HG02678 (cell line): Measurements from ENCODE around the gene PNPLA8.
"Not testable (repeated sequence)": the region's sequence is repeated elsewhere in the genome, so short reads cannot be mapped to it uniquely, and the experiment has no call there.

Experiments used
- ATAC-seq: cut with Tn5 transposase; IDR thresholded peaks from one replicate; pipeline ENCODE4 v1.9.1; 2021; ENCODE audit warnings: mild to moderate bottlenecking, moderate library complexity; ENCODE audit not compliant: unreplicated experiment

The PNPLA8 gene, protein sequence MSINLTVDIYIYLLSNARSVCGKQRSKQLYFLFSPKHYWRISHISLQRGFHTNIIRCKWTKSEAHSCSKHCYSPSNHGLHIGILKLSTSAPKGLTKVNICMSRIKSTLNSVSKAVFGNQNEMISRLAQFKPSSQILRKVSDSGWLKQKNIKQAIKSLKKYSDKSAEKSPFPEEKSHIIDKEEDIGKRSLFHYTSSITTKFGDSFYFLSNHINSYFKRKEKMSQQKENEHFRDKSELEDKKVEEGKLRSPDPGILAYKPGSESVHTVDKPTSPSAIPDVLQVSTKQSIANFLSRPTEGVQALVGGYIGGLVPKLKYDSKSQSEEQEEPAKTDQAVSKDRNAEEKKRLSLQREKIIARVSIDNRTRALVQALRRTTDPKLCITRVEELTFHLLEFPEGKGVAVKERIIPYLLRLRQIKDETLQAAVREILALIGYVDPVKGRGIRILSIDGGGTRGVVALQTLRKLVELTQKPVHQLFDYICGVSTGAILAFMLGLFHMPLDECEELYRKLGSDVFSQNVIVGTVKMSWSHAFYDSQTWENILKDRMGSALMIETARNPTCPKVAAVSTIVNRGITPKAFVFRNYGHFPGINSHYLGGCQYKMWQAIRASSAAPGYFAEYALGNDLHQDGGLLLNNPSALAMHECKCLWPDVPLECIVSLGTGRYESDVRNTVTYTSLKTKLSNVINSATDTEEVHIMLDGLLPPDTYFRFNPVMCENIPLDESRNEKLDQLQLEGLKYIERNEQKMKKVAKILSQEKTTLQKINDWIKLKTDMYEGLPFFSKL

DNA sequence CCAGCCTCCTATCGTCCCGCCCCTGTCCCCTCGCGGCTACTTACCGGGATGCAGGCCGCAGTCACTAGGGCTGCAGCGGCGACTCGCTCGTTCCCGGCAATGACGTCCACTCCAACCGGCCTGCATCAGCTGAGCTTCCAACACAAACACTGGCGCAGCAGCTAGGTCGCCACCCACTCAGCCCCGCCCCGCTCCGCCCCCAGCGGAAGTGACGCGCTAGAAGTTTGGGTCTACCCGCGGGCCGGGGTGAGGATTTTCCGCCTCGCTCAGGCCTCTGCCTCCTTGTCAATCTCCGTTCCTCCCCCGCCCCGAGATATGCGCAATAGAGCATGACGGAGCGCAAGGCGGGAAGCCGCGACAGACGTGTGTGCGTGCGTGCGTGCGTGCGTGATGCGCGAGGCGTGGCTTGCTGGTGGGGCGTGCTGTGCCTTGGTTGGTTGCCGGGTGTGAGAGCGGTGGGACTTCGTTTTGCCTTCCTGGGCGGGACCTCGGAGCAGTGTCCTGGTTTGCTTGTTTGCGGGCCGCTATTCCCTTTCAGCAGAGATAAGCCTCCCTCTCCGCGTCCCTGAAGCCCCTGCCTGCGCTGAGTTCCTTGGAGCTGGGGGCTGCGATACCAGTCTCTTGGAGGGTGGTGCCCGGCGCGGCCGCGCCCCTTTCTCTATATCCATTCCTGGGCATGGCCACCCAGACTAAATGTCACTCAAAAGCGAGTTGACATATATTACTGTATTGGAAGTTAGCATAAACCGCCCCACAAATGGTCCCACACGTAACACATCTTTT, at the start of gene PNPLA8:
Gene PNPLA8 (minus strand): TSS at position 151 of the 783 bp plus-strand sequence. CDS start 10,644 bp downstream, outside the sequence.
- peak; percentile 90 for ATAC-seq

DNA sequence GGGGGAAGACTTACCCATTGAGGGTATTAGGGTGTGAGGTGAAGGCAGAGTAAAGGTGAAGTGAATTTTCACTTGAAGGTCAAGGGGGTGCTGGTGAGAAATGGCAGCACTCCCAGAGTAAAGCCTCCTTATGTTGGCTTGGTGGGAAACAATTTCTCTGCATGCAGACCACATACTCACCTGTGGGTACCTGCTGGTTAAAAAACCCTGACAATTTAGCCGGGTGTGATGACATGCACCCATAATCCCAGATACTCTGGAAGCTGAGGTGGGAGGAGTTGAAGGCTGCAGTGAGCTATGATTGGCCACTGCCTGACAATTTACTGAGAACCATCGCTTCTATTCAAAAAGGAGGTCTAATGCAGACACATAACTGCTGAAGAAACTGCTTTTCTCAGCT, 49.2 kb upstream of the PNPLA8 start:
- ATAC-seq = no peak

GRCh38 chr7:108572480-108572879, 46.5 kb upstream of the PNPLA8 start:
- ATAC-seq = no peak

DNA sequence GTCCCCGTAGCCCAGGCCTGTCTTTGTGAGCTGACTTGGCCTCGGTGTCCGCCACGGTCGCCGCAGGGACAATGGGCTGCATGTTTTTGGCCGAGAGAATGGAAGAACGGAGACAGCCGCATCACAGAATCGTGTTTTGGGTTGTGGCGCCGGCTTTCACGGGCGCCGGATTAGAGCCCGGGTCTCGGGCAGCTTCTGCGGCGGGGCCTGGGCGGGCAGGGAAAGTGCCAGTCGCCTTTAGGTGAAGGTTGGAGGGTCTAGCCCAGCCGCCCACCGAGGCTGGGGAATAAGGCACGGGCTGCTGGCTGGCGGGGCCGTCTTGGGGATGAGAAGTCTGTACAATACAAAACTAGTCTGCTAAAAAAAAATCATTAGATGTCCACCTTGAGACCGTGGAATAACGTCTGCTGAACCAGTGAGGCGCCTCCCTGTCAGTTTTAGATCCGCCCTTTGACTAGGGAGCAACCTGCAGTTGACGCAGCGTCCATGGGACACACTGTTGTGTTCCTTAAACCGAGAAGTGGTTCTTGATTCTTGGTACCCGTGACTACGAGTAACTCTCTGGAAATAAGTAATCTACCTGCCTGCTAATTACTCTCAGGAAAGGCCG, 44.3 kb upstream of the PNPLA8 start:
- ATAC-seq = peak; percentile 20

DNA sequence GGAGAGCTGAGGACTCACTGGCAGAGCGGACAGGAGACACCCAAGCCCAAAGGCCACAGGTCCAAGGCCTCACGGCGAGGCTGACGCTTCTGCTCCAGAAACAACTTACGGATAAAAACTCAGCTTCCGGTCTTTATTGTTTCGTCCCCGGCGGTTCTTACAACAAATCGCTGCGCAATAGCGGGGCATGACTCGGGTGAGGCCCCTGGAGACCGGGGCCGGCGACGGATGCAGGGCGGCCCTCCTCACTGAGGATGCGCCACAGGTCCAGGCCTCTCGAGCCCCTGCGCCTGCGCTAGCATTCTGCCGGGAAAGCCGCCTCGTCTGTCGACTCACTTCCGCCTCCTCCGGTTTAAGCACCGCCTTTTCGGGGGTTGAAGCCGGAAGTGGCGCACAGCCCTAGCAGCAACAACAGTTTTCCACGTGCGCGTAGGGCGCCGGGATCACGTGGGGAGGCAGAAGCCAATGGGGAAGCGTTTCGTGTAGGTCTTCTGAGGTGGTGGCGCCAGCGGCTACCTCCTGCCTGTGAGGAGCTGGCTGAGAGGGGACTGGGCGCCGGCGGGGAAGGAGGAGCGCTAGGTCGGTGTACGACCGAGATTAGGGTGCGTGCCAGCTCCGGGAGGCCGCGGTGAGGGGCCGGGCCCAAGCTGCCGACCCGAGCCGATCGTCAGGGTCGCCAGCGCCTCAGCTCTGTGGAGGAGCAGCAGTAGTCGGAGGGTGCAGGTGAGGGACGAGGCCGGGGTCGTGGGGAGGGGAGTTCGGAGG, 43.6 kb upstream of the PNPLA8 start, which contains the start of the genes DNAJB9 and THAP5:
Gene DNAJB9 (plus strand): TSS at position 494 of the 765 bp plus-strand sequence. CDS start 1,853 bp downstream, outside the sequence.
Gene THAP5 (minus strand): TSS at position 326 of the 765 bp plus-strand sequence. CDS start 137 bp downstream, at position 189.
- peak; percentile 93 for ATAC-seq

DNA sequence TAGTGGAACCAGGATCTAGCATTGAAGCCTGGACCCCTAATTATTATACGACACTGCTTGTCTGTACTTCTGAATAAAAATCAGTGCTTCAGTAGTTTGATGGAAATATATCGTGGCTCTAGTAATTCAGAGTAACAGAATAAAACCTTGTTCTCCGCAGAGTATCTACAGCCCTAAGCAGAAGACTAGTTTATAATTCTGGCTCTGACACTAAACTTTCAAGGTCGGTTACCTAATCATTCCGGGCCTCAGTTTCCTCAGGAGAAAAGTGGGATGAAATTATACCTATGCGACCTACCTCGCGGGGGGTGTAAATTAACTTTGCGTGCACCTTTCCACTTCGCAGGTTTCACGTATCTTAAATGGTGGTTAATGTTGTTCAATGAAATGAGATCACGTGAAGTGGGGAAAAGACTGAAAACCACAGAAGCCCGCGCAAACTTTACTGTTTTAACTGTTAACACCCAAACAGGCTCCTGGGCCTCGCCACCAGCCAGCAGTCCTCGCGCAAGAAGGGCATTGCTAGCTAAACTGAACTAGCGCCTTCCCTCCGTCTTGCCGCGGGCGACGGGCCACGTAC, 43.0 kb upstream of the PNPLA8 start:
- no peak for ATAC-seq

DNA sequence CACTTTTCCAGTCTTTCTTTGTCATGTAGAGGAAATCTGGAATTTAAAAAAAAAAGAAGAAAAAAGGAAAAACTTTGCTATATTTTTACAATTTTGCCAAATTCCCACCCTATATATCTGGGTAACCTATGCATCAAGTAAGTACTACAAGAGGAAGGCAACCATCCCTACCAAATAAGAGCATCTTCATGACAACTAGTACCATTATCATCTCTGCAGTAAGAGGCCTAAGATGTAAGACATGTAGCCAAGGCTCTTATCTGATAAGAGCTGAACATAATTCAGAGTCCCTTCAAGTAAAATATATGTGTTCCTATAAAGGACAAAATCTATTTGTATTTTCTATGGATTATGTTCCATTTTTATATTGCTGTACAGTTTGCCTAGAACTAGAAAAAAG, 40.1 kb upstream of the PNPLA8 start:
- ATAC-seq = no peak

- ATAC-seq = no peak
Observed at GRCh38 chr7:108561047-108561619, 35.2 kb upstream of the PNPLA8 start.

- no peak for ATAC-seq
Observed at GRCh38 chr7:108559253-108559652, 33.3 kb upstream of the PNPLA8 start.

- no peak for ATAC-seq
Observed at GRCh38 chr7:108557617-108558016, 31.7 kb upstream of the PNPLA8 start.

GRCh38 chr7:108557191-108557590, 31.3 kb upstream of the PNPLA8 start:
- no peak for ATAC-seq

DNA sequence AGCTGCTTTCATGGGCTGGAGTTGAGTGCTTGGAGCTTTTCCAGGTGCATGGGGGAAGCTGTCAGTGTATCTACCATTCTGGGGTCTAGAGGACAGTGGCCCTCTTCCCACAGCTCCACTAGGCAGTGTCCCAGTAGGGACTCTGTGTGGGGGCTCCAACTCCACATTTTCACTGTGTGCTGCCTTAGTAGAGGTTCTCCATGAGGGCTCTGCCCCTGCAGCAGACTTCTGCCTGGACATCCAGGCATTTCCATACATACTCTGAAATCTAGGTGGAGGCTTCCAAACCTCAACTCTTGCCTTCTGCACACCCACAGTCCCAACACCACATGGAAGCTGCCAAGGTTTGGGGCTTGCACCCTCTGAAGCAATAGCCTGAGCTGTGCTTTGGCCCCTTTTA, 30.7 kb upstream of the PNPLA8 start:
- ATAC-seq = not testable (repeated sequence)

DNA sequence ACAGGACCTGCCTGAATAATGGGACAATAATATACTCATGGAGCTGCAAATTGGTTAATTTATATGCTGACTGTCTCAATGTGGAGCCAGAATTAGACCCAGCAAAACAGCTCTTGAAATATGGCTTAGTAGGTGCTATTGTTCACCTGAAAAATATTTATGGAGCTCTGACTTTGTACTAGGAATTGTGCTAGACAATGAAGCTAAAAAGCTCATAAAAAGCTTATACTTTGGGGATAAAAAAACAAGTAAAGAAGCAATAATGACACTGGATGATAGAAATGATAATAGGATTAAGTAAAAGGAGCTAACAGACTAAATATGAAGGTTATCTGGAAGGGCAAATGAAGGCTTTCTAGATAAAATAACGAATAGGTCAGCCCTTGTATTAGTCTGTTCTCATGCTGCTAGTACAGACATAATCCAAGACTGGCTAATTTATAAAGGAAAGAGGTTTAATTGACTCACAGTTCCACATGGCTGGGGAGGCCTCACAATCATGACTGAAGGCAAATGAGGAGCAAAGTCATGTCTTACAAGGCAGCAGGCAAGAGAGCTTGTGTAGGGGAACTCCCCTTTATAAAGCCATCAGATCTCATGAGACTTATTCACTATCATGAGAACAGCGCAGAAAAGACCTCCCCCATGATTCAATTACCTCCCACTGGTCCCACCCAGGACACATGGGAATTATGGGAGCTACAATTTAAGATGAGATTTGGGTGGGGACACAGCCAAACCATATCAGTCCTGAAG, 22.4 kb upstream of the PNPLA8 start:
- ATAC-seq = not testable (repeated sequence)

DNA sequence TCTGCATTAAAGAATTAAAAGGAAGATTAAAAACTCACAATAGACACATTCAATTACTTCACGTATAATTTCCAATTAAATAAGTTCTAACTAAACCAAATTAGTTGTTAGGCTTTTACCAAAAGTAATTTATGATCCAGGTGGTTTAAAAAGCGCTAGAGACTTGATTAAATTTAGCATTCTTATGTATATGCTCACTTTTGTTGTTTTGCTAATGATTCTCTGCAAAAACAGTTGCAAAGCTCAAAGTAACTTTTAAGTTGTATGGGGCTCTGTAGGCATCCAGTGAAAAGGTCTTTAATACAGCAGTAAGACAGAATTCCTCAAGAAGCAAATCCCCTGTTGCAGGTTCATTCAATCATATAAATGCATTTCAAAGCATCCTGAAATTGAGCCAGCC, 15.5 kb upstream of the PNPLA8 start:
- no peak for ATAC-seq

DNA sequence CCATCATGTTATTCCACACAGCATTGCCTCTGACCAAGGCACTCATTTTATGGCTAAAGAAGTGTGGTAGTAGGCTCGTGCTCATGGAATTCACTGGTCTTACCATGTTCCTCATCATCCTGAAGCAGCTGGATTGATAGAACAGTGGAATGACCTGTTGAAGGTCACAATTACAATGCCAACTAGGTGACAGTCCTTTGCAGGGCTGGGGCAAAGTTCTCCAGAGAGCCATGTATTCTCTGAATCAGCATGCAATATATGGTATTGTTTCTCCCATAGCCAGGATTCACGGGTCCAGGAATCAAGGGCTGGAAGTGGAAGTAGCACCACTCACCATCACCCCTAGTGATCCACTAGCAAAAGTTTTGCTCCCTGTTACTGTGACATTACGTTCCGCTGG, 12.8 kb upstream of the PNPLA8 start:
- ATAC-seq = not testable (repeated sequence)

DNA sequence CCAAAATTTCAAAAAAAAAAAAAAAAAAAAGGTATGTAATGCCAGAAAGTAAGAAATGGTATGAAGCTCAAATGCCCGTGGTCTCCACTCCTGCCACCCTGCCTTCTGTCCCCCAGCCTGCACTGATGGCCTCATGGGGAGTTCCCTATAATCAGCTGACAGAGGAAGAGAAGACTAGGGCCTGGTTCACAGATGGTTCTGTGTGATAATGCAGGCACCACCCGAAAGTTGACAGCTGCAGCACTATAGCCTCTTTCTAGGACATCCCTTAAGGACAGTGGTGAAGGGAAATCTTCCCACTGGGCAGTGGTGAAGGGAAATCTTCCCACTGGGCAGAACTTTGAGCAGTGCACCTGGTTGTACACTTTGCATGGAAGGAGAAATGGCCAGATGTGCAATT, 12.3 kb upstream of the PNPLA8 start:
- not testable (repeated sequence) for ATAC-seq

DNA sequence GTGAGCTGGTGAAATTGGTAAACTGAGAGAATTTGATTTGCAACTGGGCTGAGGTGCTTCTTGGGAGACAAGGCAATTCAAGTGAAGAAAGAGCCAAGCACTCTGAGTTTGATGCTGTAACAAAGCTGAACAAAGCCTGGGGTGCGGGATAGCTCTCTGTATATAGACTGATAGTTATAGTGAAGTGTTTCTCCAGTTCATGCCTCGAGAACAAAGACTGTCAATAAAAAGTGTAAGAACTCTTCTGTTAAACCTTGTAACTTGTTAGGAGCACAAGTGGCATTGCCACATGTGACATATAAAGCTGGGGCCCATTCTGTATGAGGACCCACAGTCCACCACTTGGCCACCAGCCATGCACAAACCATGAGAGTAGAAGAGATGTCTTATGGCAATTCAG, 11.3 kb upstream of the PNPLA8 start:
- no peak for ATAC-seq

DNA sequence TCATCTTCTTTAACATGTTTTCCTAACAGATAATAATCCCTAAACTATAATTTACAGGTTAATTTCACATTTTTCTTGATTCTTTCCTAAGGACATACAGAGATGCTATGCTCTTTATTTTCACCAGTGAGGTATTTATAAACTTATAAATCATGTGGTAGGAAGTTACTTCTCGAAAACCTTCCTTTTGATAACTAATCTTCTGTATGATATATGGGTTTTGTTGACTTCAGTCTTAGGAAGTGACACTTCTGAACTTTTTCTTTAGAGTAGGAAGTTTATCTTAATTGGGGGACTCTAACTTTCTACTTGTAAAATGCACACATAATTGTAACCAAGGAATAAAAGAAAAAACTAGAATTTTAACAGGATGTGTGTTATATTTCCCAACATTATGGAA, 9.8 kb upstream of the PNPLA8 start:
- no peak for ATAC-seq
